HG02973 (cell line): ENCODE results near the gene KDM4B.

Source experiments
- ATAC-seq: cut with Tn5 transposase; IDR thresholded peaks from one replicate; pipeline ENCODE4 v1.9.1; 2021; ENCODE audit warnings: moderate library complexity; ENCODE audit not compliant: unreplicated experiment

The KDM4B gene

GRCh38 chr19:5132206-5132560 is 163.3 kb downstream of the KDM4B start:
- ATAC-seq, result no peak

GRCh38 chr19:5132698-5133651 is 164.1 kb downstream of the KDM4B start:
- ATAC-seq, result no peak

DNA sequence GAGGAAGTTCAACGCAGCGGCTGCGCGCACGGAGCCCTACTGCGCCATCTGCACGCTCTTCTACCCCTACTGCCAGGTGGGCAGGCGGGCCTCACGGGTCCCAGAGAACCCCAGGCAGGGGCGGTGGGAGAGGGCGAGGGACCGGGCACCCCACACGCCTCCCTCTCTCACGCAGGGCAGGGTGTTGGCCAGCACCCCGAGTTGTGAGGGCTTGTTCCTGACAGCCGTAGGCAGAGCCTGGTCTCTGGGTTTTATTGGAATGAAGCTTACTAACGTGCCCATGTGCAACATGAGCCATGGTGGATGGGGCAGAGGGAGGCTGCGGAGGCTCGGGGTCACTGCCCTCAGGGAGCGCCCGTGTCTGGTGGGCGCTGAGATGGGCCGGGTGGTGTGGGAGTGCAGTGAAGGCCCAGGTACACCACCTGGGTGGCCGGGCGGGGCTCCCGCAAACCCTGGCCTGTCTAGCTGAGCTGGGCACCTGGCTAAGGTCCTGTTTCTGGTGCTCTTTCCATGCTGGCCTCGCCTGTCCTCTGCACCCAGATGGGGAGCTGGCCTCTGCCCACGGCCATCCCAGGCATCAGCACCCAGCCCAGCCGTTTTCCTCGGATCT is 165.2 kb downstream of the KDM4B start:
- no peak for ATAC-seq

- no peak for ATAC-seq
Measured at GRCh38 chr19:5134691-5135090, 165.8 kb downstream of the KDM4B start.

GRCh38 chr19:5136073-5136855 is 167.4 kb downstream of the KDM4B start:
- no peak for ATAC-seq

DNA sequence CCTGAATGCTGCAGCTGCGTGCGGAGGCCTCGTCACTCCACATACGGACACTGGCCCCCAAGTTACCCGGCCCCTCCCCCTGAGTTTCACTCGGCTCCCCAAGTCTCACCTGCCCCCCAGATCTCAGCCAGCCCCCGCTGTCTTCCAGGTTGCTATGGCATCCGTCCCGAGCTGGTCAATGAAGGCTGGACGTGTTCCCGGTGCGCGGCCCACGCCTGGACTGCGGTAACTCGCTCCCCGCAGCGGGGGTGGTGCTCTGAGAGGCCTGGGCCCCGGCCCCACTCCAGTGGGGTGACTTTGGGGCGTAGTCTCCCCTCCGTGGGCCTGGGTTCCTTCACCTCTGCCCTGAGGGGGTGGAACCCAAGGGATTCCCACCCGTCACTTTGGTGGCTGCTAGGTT is 168.2 kb downstream of the KDM4B start:
- no peak for ATAC-seq

DNA sequence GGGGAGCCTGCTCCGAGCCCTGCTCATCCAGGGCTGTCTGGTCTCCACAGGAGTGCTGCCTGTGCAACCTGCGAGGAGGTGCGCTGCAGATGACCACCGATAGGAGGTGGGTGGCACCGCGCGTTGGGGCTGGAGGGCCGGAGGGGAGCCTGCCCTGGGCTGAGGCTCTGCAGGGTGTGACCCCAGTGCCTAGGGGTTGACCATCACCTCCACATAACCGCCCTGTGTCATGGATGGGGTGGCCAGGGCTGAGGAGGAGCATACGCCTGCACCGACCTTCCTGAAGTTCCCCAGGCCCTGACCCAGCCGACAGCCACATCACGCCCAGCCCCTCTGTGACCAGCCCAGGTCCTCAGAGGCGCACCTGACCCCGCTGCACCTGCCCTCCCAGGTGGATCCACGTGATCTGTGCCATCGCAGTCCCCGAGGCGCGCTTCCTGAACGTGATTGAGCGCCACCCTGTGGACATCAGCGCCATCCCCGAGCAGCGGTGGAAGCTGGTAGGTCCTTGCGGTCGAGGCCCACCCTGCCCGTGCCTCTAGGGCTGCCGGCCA is 168.7 kb downstream of the KDM4B start:
- no peak for ATAC-seq

- ATAC-seq, result no peak
Measured at GRCh38 chr19:5138606-5139582, 170.0 kb downstream of the KDM4B start.

DNA sequence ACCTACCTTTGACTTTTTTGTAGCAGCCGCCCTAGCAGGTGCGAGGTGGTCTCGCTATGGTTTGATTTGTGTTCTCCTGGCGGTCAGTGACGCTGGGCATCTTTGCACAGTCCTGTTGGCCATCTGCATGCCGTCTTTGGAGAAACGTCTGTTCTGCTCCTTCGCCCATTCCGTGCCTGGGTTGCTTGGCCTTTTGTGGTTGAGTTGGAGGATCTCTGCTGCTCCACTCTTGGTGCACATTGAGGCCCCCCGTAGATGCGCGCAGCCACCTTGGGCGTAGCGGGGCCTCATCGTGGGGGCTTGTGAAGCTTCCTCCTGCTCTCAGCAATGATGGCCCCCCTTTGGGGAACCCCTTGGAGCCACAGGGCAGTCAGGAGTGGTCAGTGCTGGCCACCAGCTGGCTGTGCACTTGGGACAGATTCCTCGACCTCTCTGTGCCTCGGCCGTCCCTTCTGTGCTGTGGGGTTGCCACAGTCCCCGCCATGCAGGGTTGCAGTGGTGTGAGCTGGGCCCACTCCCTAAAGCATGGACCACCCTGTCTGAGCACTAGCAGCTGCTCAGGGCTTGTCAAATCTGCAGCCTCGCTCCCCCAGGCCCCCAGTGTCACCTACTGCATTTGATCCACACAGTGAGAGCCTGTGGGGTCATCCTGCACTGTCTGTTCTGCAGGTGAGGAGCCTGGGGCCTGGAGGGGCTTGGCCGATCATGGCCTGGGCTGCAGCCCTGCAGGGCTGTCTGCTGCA is 170.8 kb downstream of the KDM4B start:
- no peak for ATAC-seq

- ATAC-seq, result no peak
Measured at GRCh38 chr19:5141129-5141849, 172.4 kb downstream of the KDM4B start.

DNA sequence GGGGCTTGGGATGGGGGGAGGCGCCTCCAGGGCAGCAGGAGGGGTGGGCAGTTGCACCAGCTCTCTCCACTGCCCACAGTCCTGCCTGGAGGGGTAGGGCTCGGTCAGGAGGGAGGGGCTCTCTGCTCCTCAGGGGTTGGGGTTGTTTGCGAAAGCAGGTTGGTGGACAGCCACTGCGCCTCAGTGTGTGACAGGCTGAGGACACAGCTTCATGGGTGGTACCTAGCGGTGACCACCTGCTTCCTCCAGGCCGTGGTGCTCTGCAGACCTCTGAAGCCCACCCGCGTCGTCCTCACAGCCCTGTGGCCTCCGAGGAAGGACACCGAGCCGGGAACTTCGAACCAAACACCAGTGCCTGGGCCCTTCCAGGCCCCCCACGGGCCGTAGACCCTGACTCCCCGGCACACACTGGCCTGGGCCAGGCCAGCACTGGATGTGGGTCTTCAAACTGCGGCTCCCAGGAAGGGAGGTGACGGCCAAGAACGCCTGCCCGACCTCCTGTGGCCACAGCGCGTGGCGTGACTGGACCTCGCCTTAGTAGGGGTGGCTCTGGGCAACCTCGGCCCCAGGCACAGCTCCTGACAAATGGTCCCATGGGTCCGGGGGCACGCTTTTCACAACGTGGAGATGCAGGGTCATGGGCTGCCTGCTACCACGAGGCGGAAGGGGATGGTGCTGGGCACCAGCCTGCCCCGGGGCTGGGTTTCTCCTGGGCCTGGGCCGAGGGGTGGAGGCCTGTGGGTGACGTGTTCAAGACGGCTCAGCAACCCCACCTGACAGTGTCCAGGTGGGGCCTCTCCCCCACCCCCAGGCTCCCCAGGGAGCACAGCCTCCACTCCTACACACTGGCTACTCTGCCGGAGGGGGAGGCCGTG is 173.2 kb downstream of the KDM4B start:
- ATAC-seq, result no peak

DNA sequence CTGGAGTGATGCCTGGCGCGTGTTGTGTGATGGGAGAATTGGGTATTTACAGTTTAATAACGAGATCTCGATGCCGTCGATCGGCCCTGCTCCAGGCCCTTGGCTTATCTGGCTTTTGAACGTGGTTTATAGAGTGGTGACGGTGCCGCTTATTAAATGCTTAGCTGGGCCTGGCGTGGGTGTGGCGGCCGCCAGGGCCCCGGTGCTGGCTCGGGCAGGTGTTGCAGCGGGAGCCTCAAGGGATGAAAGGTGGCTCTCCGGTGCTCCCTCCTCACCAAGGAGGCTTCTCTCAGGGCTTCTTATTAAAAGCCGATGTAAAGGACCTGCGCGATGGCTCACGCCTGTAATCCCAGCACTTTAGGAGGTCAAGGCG is 173.8 kb downstream of the KDM4B start:
- no peak for ATAC-seq

DNA sequence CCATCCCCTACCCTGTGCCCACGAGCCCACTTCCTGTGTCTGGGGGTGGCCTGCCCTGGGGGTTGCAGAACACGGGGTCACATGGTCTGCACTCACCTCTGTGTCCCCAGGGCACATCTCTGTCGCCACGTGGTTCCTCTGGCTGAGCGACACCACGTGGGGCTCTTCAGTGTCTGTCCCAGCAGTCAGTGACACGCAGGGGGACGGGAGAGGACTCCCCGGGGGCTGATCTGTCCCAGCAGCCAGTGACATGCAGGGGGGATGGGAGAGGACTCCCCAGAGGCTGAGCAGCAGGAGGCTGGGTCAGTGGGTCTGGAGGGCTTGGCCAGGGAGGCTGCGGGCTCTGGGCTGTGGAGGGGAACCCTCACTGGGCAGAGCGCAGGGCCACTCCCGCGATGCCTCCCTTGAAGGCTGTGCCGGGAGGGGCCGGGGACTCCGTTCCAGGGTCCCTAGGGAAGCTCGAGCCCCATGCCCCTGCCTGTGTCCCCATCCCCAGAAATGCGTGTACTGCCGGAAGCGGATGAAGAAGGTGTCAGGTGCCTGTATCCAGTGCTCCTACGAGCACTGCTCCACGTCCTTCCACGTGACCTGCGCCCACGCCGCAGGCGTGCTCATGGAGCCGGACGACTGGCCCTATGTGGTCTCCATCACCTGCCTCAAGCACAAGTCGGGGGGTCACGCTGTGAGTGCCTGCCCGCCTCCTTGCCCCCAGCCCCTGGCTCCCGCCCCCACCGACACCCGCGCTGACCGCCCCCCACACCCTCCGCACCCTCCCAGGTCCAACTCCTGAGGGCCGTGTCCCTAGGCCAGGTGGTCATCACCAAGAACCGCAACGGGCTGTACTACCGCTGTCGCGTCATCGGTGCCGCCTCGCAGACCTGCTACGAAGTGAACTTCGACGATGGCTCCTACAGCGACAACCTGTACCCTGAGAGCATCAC is 174.8 kb downstream of the KDM4B start:
- no peak for ATAC-seq

DNA sequence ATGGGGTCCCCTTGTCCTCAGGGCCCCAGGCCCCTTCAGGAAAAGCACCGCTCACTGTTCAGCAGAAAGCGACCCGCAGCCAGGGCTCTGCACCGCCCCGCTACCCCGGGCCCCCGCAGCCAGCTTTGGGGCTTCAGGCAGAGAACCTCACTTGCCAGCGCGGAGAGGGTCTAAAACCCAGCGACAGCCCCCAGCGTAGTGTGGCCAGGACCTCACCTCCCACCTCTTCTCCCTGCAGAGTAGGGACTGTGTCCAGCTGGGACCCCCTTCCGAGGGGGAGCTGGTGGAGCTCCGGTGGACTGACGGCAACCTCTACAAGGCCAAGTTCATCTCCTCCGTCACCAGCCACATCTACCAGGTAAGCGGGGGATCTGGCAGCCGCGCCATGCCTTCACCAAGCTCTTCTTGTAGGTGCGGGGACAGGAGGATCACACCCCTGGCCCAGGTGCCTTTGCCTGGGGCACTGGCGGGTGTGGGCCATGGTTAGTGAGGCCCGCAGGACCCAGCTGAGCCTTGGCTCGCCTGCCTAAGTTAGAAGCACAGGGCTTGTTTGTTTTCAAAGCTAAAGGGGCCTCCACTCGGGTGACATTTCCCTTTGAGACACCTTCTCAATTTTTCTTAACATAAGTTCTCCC is 175.7 kb downstream of the KDM4B start:
- ATAC-seq, result no peak

DNA sequence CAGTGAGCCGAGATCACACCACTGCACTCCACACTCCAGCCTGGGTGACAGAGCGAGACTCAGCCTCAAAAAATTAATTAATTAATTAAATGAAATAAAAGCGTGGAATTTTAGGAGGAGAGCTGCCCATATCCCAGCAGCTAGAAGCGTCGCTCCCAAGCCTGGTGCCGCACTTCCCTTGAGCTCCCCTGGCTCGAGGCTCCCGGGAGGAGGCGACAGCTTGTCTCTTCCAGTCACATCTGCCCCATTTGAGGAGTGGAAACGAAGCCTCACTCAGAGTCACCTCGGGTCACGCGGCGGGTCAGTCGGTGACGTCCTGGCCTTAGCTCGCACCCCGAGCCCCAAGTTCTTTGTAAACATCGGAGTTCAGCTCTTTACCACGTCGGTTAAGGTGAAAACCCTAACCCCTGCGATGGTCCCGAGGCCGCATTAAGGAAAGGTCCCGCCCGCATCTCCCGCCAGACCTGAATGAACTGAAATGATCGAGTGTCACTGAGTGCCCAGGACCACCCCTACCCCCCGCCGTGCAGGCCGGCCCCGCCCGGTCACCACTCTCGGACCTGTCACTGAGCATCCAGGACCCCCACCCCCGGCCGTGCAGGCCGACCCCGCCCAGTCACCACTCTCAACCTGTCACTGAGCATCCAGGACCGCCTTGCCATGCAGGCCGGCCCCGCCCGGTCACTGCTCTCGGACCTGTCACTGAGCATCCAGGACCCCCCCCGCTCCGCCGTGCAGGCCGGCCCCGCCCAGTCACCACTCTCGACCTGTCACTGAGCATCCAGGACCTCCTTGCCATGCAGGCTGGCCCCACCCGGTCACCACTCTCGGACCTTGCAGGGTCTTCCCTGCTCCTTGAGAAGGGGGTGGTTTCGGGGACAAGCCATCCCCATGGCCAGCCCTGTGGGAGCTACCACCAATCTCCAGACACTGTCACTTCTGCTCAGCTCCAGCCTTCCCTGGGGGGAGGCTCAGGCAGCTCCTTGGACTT is 176.9 kb downstream of the KDM4B start:
- ATAC-seq, result no peak
